Left hindlimb (tissue), 1 donor: Measurements from ENCODE around the gene SEC24A.
"Not testable (repeated sequence)": the region's sequence is repeated elsewhere in the genome, so short reads cannot be mapped to it uniquely, and the experiment has no call there.

Source experiments
- DNase-seq: peaks from one replicate; pipeline ENCODE4 v3.0.0-alpha.2; 2018

Gene SEC24A

GRCh38 chr5:134648425-134649162 lies at the start of gene SEC24A:
Gene SEC24A (plus strand): TSS chr5:134648785. CDS start chr5:134649077, 292 bp downstream.
- peak; percentile 91 for DNase-seq

GRCh38 chr5:134599820-134600219 lies 48.8 kb upstream of the SEC24A start:
- not testable (repeated sequence) for DNase-seq

- DNase-seq: no peak
These were observed 48.0 kb upstream of the SEC24A start for GRCh38 chr5:134600600-134600999.

- DNase-seq: no peak
These were observed 45.5 kb upstream of the SEC24A start for GRCh38 chr5:134603059-134603458.

- DNase-seq: no peak
These were observed 43.7 kb upstream of the SEC24A start for GRCh38 chr5:134604908-134605307.

- no peak for DNase-seq
These were observed 41.9 kb upstream of the SEC24A start for GRCh38 chr5:134606726-134607125.

- no peak for DNase-seq
These were observed 40.0 kb upstream of the SEC24A start for GRCh38 chr5:134608555-134608954.

GRCh38 chr5:134609232-134609851 lies 39.2 kb upstream of the SEC24A start:
- DNase-seq: no peak

GRCh38 chr5:134610725-134611124 lies 37.9 kb upstream of the SEC24A start:
- no peak for DNase-seq

GRCh38 chr5:134611515-134611914 lies 37.1 kb upstream of the SEC24A start:
- no peak for DNase-seq

- DNase-seq: no peak
These were observed 34.0 kb upstream of the SEC24A start for GRCh38 chr5:134614450-134615085.

GRCh38 chr5:134620634-134621033 lies 28.0 kb upstream of the SEC24A start:
- no peak for DNase-seq

- DNase-seq: no peak
These were observed 23.0 kb upstream of the SEC24A start for GRCh38 chr5:134625559-134625958.

GRCh38 chr5:134626369-134627014 lies 22.1 kb upstream of the SEC24A start:
- no peak for DNase-seq

GRCh38 chr5:134634227-134634626 lies 14.4 kb upstream of the SEC24A start:
- DNase-seq: no peak

GRCh38 chr5:134635366-134635765 lies 13.2 kb upstream of the SEC24A start:
- not testable (repeated sequence) for DNase-seq

- no peak for DNase-seq
These were observed 11.4 kb upstream of the SEC24A start for GRCh38 chr5:134637116-134637721.

- DNase-seq: no peak
These were observed 9.8 kb upstream of the SEC24A start for GRCh38 chr5:134638760-134639201.

GRCh38 chr5:134642931-134643530 lies 5.6 kb upstream of the SEC24A start:
- DNase-seq: no peak

GRCh38 chr5:134647750-134648424 lies 698 bp upstream of the SEC24A start:
- DNase-seq: no peak

GRCh38 chr5:134649163-134649835 lies 714 bp downstream of the SEC24A start:
- no peak for DNase-seq
